HG03520 (cell line): ENCODE data around the gene CPSF7.
"Not testable (repeated sequence)": the region's sequence is repeated elsewhere in the genome, so short reads cannot be mapped to it uniquely, and the experiment has no call there.

Source experiments
- ATAC-seq: cut with Tn5 transposase; IDR thresholded peaks from one replicate; pipeline ENCODE4 v1.9.1; 2021; ENCODE audit warnings: mild to moderate bottlenecking, moderate library complexity; ENCODE audit not compliant: unreplicated experiment

The CPSF7 gene

GRCh38 chr11:61429691-61430582 is at the start of gene CPSF7, which contains the start of gene SDHAF2:
Gene CPSF7, minus strand, starts transcription at chr11:61429975. Its CDS starts 740 bp downstream, at chr11:61429235.
Gene SDHAF2, plus strand, starts transcription at chr11:61430124. Its CDS starts 23 bp downstream, at chr11:61430147.
- ATAC-seq, result peak; percentile 86

GRCh38 chr11:61477727-61478148 is 48.0 kb upstream of the CPSF7 start:
- no peak for ATAC-seq

- no peak for ATAC-seq
These were observed 47.4 kb upstream of the CPSF7 start for GRCh38 chr11:61477126-61477525.

GRCh38 chr11:61476371-61476770 is 46.6 kb upstream of the CPSF7 start:
- ATAC-seq, result no peak

GRCh38 chr11:61475433-61475832 is 45.7 kb upstream of the CPSF7 start:
- no peak for ATAC-seq

GRCh38 chr11:61474013-61474643 is 44.4 kb upstream of the CPSF7 start:
- no peak for ATAC-seq

- ATAC-seq, result no peak
These were observed 43.7 kb upstream of the CPSF7 start for GRCh38 chr11:61473370-61474012.

GRCh38 chr11:61472868-61473267 is 43.1 kb upstream of the CPSF7 start:
- ATAC-seq, result no peak

- no peak for ATAC-seq
These were observed 42.5 kb upstream of the CPSF7 start for GRCh38 chr11:61472282-61472681.

GRCh38 chr11:61468002-61468401 is 38.2 kb upstream of the CPSF7 start:
- ATAC-seq, result no peak

- not testable (repeated sequence) for ATAC-seq
These were observed 37.8 kb upstream of the CPSF7 start for GRCh38 chr11:61467602-61468001.

GRCh38 chr11:61460986-61461385 is 31.2 kb upstream of the CPSF7 start:
- no peak for ATAC-seq

- no peak for ATAC-seq
These were observed 30.7 kb upstream of the CPSF7 start for GRCh38 chr11:61460474-61460881.

- ATAC-seq, result no peak
These were observed 24.7 kb upstream of the CPSF7 start for GRCh38 chr11:61454520-61454919.

GRCh38 chr11:61453695-61454094 is 23.9 kb upstream of the CPSF7 start:
- no peak for ATAC-seq

GRCh38 chr11:61452825-61453224 is 23.1 kb upstream of the CPSF7 start:
- no peak for ATAC-seq

GRCh38 chr11:61448552-61448927 is 18.8 kb upstream of the CPSF7 start:
- no peak for ATAC-seq

- no peak for ATAC-seq
These were observed 18.1 kb upstream of the CPSF7 start for GRCh38 chr11:61447601-61448551.

- peak; percentile 65 for ATAC-seq
These were observed 16.5 kb upstream of the CPSF7 start for GRCh38 chr11:61446211-61446651.

- ATAC-seq, result no peak
These were observed 15.7 kb upstream of the CPSF7 start for GRCh38 chr11:61445516-61445915.
